ENCODE results near the gene NHEJ1.

NHEJ1 gene

DNA sequence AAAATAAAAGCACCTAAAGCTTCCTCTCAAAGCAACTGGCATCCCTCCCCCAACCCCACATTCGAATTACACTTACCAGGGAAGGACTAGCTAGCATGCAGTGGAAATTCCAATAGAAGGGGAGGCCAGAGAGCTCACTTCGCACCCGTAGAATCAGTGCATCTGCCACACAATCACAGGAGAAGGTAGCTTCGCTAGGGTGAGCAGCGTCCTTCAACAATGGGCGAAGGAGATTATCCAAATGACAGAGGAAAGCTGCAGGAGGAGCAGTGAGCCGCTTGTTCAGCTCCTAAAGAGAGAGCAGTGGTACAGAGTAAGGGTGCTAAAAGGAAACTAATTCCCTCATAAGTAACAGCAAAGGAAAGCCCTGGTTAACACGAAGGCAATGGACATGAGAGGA is 3.2 kb downstream of the NHEJ1 start:
- no peak overlapping the region for H3K27ac ChIP-seq (ENCODE audit: low read length)
- TF ChIP-seq EZH2phosphoT487 (IDR thresholded peaks at IDR 0.05; ENCODE audit: low read length) (no peak), EZH2 (optimal IDR thresholded peaks at IDR 0.05; ENCODE audit: low read depth, low read length) (no peak)
- TF ChIP-seq, protein P1, sequence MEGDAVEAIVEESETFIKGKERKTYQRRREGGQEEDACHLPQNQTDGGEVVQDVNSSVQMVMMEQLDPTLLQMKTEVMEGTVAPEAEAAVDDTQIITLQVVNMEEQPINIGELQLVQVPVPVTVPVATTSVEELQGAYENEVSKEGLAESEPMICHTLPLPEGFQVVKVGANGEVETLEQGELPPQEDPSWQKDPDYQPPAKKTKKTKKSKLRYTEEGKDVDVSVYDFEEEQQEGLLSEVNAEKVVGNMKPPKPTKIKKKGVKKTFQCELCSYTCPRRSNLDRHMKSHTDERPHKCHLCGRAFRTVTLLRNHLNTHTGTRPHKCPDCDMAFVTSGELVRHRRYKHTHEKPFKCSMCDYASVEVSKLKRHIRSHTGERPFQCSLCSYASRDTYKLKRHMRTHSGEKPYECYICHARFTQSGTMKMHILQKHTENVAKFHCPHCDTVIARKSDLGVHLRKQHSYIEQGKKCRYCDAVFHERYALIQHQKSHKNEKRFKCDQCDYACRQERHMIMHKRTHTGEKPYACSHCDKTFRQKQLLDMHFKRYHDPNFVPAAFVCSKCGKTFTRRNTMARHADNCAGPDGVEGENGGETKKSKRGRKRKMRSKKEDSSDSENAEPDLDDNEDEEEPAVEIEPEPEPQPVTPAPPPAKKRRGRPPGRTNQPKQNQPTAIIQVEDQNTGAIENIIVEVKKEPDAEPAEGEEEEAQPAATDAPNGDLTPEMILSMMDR (IDR thresholded peaks at IDR 0.05; ENCODE audit: low read length), result no peak
- no peaks in the 10 kb centered on the region for H3K27me3 ChIP-seq (replicated peaks; ENCODE audit: insufficient read depth, low read length)
- H3K4me1 ChIP-seq (ENCODE audit: low read length), result peaks cover 5% of the 10 kb centered on the region; the same call in 1 of the 2 replicates
- H2AFZ ChIP-seq (ENCODE audit: low read length), result no peak overlapping the region
- peaks cover 3% of the 10 kb centered on the region; the same call in 1 of the 2 replicates for H3K36me3 ChIP-seq (replicated peaks; ENCODE audit: insufficient read depth, low read length)
- H3K79me2 ChIP-seq (ENCODE audit: low read length), result peaks cover 8% of the 10 kb centered on the region; the same call in 1 of the 2 replicates
- H3K9ac ChIP-seq (ENCODE audit: low read length), result no peak overlapping the region
- no peaks in the 10 kb centered on the region for H3F3A ChIP-seq (ENCODE audit: insufficient read depth, low read length)
- no peak overlapping the region for H3K4me3 ChIP-seq (ENCODE audit: low read length)
- H3K9me3 ChIP-seq (replicated peaks; ENCODE audit: insufficient read depth, low read length), result no peaks in the 10 kb centered on the region
- no peak for DNase-seq
- no peaks in the 10 kb centered on the region for H4K20me1 ChIP-seq (ENCODE audit: insufficient read depth, low read length)
- no peak overlapping the region for H3K4me2 ChIP-seq (ENCODE audit: low read depth, low read length)
- no peaks in the 10 kb centered on the region for H3K9me2 ChIP-seq (replicated peaks; ENCODE audit: insufficient read depth, low read length)

DNA sequence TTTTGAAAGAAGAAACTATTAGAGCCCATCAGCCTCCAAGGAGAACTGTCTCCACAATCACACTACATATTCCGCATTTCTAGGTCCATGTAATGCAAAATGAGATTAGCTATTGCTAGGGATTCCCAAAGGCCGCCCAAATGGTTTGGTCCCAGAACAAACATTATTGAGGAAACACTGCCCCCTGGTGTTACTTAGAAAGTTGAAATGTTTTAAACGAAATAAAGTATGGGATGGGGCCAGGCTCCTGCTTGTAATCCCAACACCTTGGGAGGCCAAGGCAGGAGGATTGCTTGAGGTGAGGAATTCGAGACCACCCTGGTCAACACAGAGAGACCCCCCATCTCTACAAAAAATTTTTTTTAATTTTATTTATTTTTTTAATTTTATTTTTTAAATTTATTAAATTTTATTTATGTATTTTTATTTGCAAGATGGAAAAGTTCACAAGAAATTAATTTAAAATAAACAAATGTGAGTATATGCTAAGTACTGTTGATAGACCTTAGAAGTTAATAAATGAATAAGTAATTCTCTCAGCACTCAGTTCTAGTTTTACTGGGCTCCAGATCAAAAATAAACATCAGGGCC is 5.5 kb downstream of the NHEJ1 start:
- Histone ChIP-seq H3K9ac (ENCODE audit: low read length) (no peak overlapping the region), H3K9me2 (replicated peaks; ENCODE audit: insufficient read depth, low read length) (no peaks in the 10 kb centered on the region), H3K79me2 (ENCODE audit: low read length) (peaks cover 8% of the 10 kb centered on the region; the same call in 1 of the 2 replicates), H2AFZ (ENCODE audit: low read length) (no peak overlapping the region), H3K4me3 (ENCODE audit: low read length) (no peak overlapping the region), H4K20me1 (ENCODE audit: insufficient read depth, low read length) (no peaks in the 10 kb centered on the region), H3K4me2 (ENCODE audit: low read depth, low read length) (no peak overlapping the region), H3K27me3 (replicated peaks; ENCODE audit: insufficient read depth, low read length) (no peaks in the 10 kb centered on the region), H3K27ac (ENCODE audit: low read length) (no peak overlapping the region), H3K4me1 (ENCODE audit: low read length) (no peaks in the 10 kb centered on the region), H3F3A (ENCODE audit: insufficient read depth, low read length) (no peaks in the 10 kb centered on the region), H3K9me3 (replicated peaks; ENCODE audit: insufficient read depth, low read length) (no peaks in the 10 kb centered on the region), H3K36me3 (replicated peaks; ENCODE audit: insufficient read depth, low read length) (peaks cover 3% of the 10 kb centered on the region; the same call in 1 of the 2 replicates)
- DNase-seq, result peak; percentile 70
- TF ChIP-seq EZH2 (optimal IDR thresholded peaks at IDR 0.05; ENCODE audit: low read depth, low read length), result no peak
- TF ChIP-seq, protein P1 (IDR thresholded peaks at IDR 0.05; ENCODE audit: low read length), result peak; percentile 55

DNA sequence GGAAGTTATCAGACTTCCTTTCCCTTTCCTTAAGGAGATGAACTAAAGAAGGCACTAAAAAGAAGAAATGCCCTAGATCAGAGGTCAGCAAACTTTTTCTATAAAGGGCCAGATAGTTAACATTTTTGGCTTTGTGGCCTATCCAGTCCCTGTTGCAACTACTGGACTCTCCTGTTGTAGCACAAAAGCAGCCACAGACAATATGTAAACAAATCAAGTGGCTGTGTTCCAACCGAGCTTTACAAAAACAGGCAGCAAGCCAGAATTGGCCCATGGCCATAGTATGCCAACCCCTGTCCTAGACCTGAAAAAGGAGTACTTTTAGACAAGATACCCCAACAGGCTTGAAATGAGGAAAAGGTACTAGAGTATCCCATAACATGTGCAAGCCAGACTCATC is 10.9 kb downstream of the NHEJ1 start:
- Histone ChIP-seq H3F3A (ENCODE audit: insufficient read depth, low read length) (no peaks in the 10 kb centered on the region), H3K79me2 (ENCODE audit: low read length) (0 out of 2 replicates have a peak, but pooled peaks cover 4% of the 10 kb centered on the region), H3K9ac (ENCODE audit: low read length) (no peak overlapping the region), H4K20me1 (ENCODE audit: insufficient read depth, low read length) (no peaks in the 10 kb centered on the region), H2AFZ (ENCODE audit: low read length) (no peak overlapping the region), H3K27ac (ENCODE audit: low read length) (no peak overlapping the region), H3K4me3 (ENCODE audit: low read length) (no peak overlapping the region), H3K4me1 (ENCODE audit: low read length) (no peaks in the 10 kb centered on the region), H3K36me3 (replicated peaks; ENCODE audit: insufficient read depth, low read length) (peaks cover 3% of the 10 kb centered on the region; the same call in 1 of the 2 replicates), H3K9me2 (replicated peaks; ENCODE audit: insufficient read depth, low read length) (no peaks in the 10 kb centered on the region), H3K9me3 (replicated peaks; ENCODE audit: insufficient read depth, low read length) (no peaks in the 10 kb centered on the region), H3K4me2 (ENCODE audit: low read depth, low read length) (no peak overlapping the region), H3K27me3 (replicated peaks; ENCODE audit: insufficient read depth, low read length) (no peaks in the 10 kb centered on the region)
- TF ChIP-seq, protein P1 (IDR thresholded peaks at IDR 0.05; ENCODE audit: low read length), result no peak
- TF ChIP-seq EZH2phosphoT487 (IDR thresholded peaks at IDR 0.05; ENCODE audit: low read length) (no peak), EZH2 (optimal IDR thresholded peaks at IDR 0.05; ENCODE audit: low read depth, low read length) (no peak)
- no peak for DNase-seq
